Astrocyte of the cerebellum (primary cell): ENCODE results near the gene RASSF5.

Experiments used
- DNase-seq: peaks from one replicate; pipeline ENCODE4 v3.0.0-alpha.2; 2011; ENCODE audit warnings: low read depth
- H3K4me3 ChIP-seq: 2 replicates; pipeline ENCODE4 v1.5.1; 2011; ENCODE audit warnings: mild to moderate bottlenecking, low read depth, low read length, moderate library complexity
- CTCF ChIP-seq: IDR thresholded peaks from 2 replicates; pipeline ENCODE4 v1.5.1; 2012; ENCODE audit warnings: low read length, low read depth, moderate library complexity, mild to moderate bottlenecking; ENCODE audit errors: missing control alignments
- in situ Hi-C: cut with HindIII; loops from 2 replicates; pipeline ENCODE4 v1.10.0; 2017; ENCODE audit warnings: low sequenced_read_pairs

The RASSF5 gene

GRCh38 chr1:206507284-206508129 lies at the start of gene RASSF5:
TSS of gene RASSF5 (plus strand) at chr1:206507531. CDS start at chr1:206507603, 72 bp downstream.
- no peak for DNase-seq
- no peak for TF ChIP-seq CTCF
- peak within 1 kb of the TSS; percentile 40 for H3K4me3 ChIP-seq
- in situ Hi-C loops: no loop called here

GRCh38 chr1:206459703-206460102 lies 47.6 kb upstream of the RASSF5 start:
- in situ Hi-C loops: no loop called here
- DNase-seq: no peak
- TF ChIP-seq CTCF: no peak
- no peak overlapping the region for H3K4me3 ChIP-seq

GRCh38 chr1:206460836-206461426 lies 46.4 kb upstream of the RASSF5 start:
- TF ChIP-seq CTCF: no peak
- no peak overlapping the region for H3K4me3 ChIP-seq
- in situ Hi-C loops: no loop called here
- DNase-seq: no peak

- in situ Hi-C loops: no loop called here
- TF ChIP-seq CTCF: peak; percentile 87
- DNase-seq: peak; percentile 63
These were observed 45.5 kb upstream of the RASSF5 start for GRCh38 chr1:206461602-206462455.

GRCh38 chr1:206463137-206463536 lies 44.2 kb upstream of the RASSF5 start:
- DNase-seq: no peak
- no peak for TF ChIP-seq CTCF
- H3K4me3 ChIP-seq: no peak overlapping the region
- in situ Hi-C loops: no loop called here

More at GRCh38 chr1:206461602-206462455, 45.5 kb upstream of the RASSF5 start:
- H3K4me3 ChIP-seq: no peak overlapping the region

- TF ChIP-seq CTCF: no peak
- in situ Hi-C loops: no loop called here
These were observed 43.4 kb upstream of the RASSF5 start for GRCh38 chr1:206463911-206464310.

More at GRCh38 chr1:206463911-206464310, 43.4 kb upstream of the RASSF5 start:
- no peak for DNase-seq
- no peak overlapping the region for H3K4me3 ChIP-seq
